Muscle of back (tissue), 11 donors: ENCODE data around the gene LCE7A. TPM values are rescaled to one million over a fixed set of nuclear protein-coding genes. Genes with fewer than 3 reads are reported as not detected.
A peak's percentile ranks its signal among the peaks of the same experiment; 100 is the strongest.

Source experiments
- DNase-seq, 3 donors: peaks; one replicate each; pipeline versions ENCODE4 v3.0.0 to v3.0.0-alpha.2; 2013
- polyA plus RNA-seq, 10 donors: library from polyadenylated mRNA; unstranded; fragments of 120-200 nt; gene quantifications; one replicate each; pipeline ENCODE4 v1.2.1, GENCODE V29; 2013; ENCODE audit not compliant: insufficient read length in 10 of 10

The LCE7A gene
- polyA plus RNA-seq, 10 donors: not detected

DNA sequence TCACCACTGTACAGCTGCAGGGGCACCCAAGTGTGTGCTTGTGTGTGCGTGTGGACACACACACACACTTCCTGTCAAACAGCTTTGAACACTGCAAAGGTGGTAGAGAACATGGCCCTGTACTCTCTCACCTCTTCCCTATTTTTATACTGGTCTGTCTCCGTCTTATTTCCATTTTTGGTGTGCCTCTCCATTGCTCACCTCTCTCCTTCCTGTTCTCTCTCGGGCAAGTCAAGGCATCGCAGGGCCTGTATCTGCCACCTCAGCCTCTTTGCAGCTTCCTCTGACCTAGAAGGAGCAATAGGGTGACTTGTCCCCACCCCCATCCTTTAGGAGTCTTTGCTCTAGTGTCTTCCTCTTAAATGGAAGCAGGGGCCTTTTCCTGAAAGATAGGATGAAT lies 20.5 kb downstream of the LCE7A start:
- DNase-seq: no peak

DNA sequence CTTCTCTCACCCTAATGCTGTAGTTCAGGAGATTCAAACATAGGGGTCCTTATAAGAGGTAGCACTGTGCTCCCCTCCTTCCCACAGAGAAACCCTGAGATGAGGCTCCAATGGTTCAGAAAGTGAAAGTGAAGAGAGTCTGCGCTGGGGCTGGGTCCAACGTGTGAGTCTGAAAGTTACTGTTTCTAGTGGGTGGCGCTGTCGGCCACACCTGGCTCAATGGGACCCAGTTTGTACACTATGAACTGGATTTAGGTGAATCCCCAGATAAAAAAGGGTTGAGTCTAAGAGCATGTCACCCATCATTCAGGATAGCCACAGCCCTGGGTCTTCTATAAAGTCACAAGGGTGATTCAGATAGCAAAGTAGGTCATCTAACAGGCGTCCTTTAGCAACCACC lies 21.1 kb downstream of the LCE7A start:
- DNase-seq: no peak

DNA sequence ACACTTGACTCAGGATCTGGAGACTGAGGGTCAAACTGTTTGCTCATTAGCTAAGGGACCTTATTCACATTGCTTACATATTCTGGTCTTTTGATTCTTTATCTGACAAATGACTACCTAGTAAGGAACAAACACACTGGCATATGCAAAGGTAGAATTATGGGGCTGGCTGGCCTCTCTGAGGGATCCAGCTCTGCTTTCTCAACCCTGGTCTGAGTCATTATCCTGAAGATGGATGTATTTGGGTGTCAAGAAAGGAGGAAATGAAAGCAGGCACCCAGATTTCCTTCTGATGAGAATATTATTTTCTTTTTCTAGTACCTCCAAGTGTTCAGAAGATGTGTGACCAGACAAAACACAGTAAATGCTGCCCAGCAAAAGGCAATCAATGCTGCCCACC lies 24.3 kb downstream of the LCE7A start:
- no peak for DNase-seq

- no peak for DNase-seq
These were observed 24.7 kb downstream of the LCE7A start for GRCh38 chr1:152884506-152884905.

GRCh38 chr1:152884966-152885624 lies 25.3 kb downstream of the LCE7A start:
- peak in 1 of 3 donors; percentile 18 for DNase-seq

- DNase-seq: peak in 1 of 3 donors; percentile 20
These were observed 26.3 kb downstream of the LCE7A start for GRCh38 chr1:152886085-152886484.

GRCh38 chr1:152886758-152887409 lies 27.1 kb downstream of the LCE7A start:
- no peak for DNase-seq

DNA sequence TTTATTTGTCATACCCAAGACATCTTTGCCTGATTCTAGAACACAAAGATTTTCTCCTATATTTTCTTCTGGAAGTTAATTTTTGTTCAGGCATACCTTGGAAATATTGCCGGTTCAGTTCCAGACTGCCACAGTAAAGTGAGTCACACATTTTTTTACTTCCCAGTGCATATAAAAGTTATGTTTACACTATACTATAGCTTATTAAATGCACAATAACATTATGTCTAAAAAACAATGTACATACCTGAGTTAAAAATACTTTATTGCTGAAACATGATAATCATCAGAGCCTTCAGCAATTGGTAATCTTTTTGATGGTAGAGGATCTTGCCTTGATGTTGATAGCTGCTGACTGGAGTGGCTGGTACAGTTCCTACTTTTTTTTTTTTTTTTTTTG lies 28.3 kb downstream of the LCE7A start:
- DNase-seq: no peak

DNA sequence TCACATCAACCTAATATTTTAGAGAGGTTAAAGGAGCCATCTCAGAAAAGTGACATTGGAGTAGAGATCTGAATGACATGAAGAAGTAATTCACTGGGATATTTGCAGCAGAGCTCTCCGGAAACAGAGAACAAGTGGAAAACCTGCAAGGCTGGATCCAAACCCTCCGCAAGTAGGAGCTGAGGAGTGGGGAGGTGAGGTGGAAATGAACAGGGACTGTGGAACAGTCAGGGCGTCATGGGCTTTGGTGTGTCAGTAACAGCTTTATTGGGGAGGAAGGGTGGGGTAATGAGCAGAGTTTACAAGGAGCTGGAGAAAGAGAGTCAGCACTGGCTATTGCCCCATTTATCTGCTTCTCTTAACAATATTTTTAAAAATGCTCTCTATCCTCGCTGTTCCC lies 39.2 kb downstream of the LCE7A start:
- DNase-seq: no peak

DNA sequence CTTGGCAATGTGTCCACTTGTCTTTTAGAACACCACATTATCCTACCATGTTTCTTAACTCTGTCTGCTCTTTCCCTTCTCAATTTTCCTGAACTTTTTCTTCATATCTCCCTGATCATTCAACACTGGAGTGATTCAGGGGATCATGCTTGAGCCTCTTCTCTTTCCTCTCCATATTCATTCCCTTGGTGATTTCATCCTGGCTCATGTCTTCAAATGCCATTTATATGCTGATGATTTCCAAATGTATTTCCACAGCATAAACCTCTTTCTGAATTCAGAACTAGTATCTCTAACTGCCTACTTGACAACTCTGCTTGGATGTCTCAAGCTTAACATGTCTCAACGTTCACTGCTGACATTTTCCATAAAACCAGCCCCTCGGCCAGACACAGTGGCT lies 40.1 kb downstream of the LCE7A start:
- DNase-seq: no peak

DNA sequence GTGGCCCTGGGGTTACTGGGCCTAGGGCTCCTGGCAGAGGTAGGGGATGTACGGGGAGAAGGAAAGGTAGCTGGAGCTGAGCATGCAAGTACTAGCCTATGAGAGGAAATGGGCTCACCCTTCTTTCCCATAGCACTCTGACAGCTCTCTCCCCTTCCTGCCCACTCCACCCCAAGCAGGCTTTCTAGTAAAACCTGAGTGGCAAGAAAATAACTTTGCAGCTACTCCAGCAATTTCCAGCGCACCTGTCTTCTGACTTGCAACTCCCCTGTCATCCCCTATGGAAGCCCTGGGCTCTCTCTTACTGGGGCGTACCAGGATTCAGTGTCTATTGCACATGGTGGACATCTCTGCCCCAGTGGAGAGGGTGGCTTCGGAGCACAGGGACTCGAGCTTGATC lies 41.8 kb downstream of the LCE7A start:
- no peak for DNase-seq

GRCh38 chr1:152902636-152903035 lies 42.8 kb downstream of the LCE7A start:
- no peak for DNase-seq

DNA sequence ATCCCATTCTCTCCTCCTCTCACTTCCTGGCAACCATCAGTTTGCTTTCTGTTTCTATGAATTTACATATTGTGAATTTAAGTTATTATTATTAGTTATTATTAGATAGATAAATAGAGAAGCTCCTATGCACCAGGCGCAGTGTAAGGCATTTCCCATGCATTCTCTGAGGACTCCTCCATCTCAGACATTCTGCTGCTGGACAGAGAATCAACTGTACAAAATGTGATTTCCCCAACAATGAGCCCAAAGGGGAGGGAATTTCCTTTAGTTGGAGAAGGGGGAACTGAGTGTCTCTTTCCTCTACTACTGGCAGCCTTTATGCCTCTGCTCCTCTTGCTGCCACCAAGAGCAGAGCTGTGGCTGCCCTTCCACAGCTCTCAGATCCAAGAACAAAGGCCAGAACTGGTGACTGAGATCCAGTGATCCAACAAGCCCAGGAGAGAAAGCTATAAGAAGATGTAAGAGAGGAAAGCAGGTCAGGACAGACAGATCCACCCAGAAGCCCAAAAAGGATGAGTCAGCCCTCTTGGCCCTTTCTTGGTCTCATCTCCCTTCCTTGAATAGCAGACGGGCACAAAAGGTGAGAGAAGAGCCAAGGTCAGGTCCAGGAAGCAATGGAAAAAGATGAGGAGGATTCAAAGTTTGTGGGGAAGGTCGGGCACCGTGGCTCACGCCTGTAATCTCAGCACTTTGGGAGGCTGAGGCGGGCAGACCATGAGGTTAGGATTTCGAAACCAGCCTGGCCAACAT lies 45.1 kb downstream of the LCE7A start:
- no peak for DNase-seq

DNA sequence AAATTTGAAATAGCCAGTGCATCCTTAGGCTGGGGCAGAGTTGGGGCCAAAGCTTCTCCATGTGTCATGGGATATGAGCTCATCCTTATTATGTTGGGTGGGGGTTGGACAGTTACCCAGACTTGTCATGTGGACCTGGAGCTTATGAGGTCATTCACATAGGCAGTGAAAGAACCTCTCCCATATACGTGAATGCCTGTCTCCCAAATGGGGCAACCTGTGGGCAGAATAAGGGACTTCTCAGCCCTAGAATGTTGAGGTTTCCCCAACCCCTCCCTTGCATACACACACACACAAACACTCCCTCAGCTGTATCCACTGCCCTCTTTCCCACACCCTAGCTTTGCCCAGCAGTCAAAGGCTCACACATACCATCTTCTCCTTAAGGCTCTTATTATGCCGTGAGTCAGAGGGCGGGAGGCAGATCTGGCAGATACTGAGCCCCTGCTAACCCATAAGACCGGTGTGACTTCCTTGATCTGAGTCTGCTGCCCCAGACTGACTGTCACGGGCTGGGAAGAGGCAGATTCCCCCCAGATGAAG lies 46.3 kb downstream of the LCE7A start:
- peak in 2 of 3 donors; percentile 15 to 63 for DNase-seq

- DNase-seq: no peak
These were observed 48.1 kb downstream of the LCE7A start, which contains the start of gene IVL for GRCh38 chr1:152907686-152908601. Gene IVL (plus strand): TSS chr1:152908546. CDS start chr1:152909798, 1,252 bp downstream.

- no peak for DNase-seq
These were observed 49.4 kb downstream of the LCE7A start for GRCh38 chr1:152909206-152909605.

Other genes with a start within 250 kb of the LCE7A start
- not detected for gene LCE3B, start 246.2 kb upstream of the LCE7A start, polyA plus RNA-seq
- not detected for gene LCE3A, start 236.9 kb upstream of the LCE7A start, polyA plus RNA-seq
- not detected for gene LCE2D, start 196.6 kb upstream of the LCE7A start, polyA plus RNA-seq
- not detected for gene LCE2C, start 184.7 kb upstream of the LCE7A start, polyA plus RNA-seq
- not detected for gene LCE2B, start 173.9 kb upstream of the LCE7A start, polyA plus RNA-seq
- gene LCE2A, start 161.7 kb upstream of the LCE7A start, polyA plus RNA-seq: not detected
- not detected for gene LCE4A, start 151.8 kb upstream of the LCE7A start, polyA plus RNA-seq
- not detected for gene KPRP, start 102.0 kb upstream of the LCE7A start, polyA plus RNA-seq
- not detected for gene LCE1F, start 84.9 kb upstream of the LCE7A start, polyA plus RNA-seq
- gene LCE1E, start 73.7 kb upstream of the LCE7A start, polyA plus RNA-seq: not detected
- gene LCE1D, start 63.3 kb upstream of the LCE7A start, polyA plus RNA-seq: not detected
- gene LCE1C, start 53.3 kb upstream of the LCE7A start, polyA plus RNA-seq: not detected
- gene LCE1B, start 48.0 kb upstream of the LCE7A start, polyA plus RNA-seq: not detected
- gene LCE1A, start 32.5 kb upstream of the LCE7A start, polyA plus RNA-seq: not detected
- not detected for gene LCE6A, start 17.1 kb upstream of the LCE7A start, polyA plus RNA-seq
- not detected for gene SMCP, start 18.3 kb downstream of the LCE7A start, polyA plus RNA-seq
- 1 to 10 TPM in 2 of 10 donors, under 1 TPM in 2, not detected in 6; 0.05 to 6.0 (median 1.3) TPM for gene IVL, start 48.5 kb downstream of the LCE7A start, polyA plus RNA-seq
- not detected for gene SPRR5, start 87.2 kb downstream of the LCE7A start, polyA plus RNA-seq
- not detected for gene SPRR4, start 110.7 kb downstream of the LCE7A start, polyA plus RNA-seq
- gene SPRR1A, start 124.1 kb downstream of the LCE7A start, polyA plus RNA-seq: 1 to 10 TPM in 1 of 10 donors, not detected in 9; 4.3 TPM
- gene SPRR3, start 141.8 kb downstream of the LCE7A start, polyA plus RNA-seq: 1 to 10 TPM in 1 of 10 donors, under 1 TPM in 3, not detected in 6; 0.24 to 8.0 (median 0.27) TPM
- gene SPRR1B, start 171.2 kb downstream of the LCE7A start, polyA plus RNA-seq: 1 to 10 TPM in 1 of 10 donors, under 1 TPM in 1, not detected in 8; 0.24 to 7.1 TPM
- not detected for gene SPRR2D, start 181.1 kb downstream of the LCE7A start, polyA plus RNA-seq
- gene SPRR2A, start 197.5 kb downstream of the LCE7A start, polyA plus RNA-seq: under 1 TPM in 1 of 10 donors, not detected in 9; 0.28 TPM
- not detected for gene SPRR2B, start 211.6 kb downstream of the LCE7A start, polyA plus RNA-seq
- not detected for gene SPRR2E, start 234.5 kb downstream of the LCE7A start, polyA plus RNA-seq